Astrocyte of the spinal cord (primary cell): ENCODE results near the gene BCDIN3D.
"Not testable (repeated sequence)": the region's sequence is repeated elsewhere in the genome, so short reads cannot be mapped to it uniquely, and the experiment has no call there.

Experiments used
- DNase-seq: peaks from one replicate; pipeline ENCODE4 v3.0.0; 2011; ENCODE audit warnings: low read depth, low spot score
- H3K4me3 ChIP-seq: 2 replicates; pipeline ENCODE4 v1.5.1; 2011; ENCODE audit warnings: low read depth, mild to moderate bottlenecking, low read length, moderate library complexity
- in situ Hi-C: cut with HindIII; loops from 2 replicates; pipeline ENCODE4 v1.10.0; 2017; ENCODE audit warnings: low sequenced_read_pairs
- TF ChIP-seq, protein P1 (sequence below): IDR thresholded peaks from 2 replicates; pipeline ENCODE4 v1.5.1; 2012; ENCODE audit warnings: low read depth, mild to moderate bottlenecking, low read length, inconsistent platforms

The BCDIN3D gene

DNA sequence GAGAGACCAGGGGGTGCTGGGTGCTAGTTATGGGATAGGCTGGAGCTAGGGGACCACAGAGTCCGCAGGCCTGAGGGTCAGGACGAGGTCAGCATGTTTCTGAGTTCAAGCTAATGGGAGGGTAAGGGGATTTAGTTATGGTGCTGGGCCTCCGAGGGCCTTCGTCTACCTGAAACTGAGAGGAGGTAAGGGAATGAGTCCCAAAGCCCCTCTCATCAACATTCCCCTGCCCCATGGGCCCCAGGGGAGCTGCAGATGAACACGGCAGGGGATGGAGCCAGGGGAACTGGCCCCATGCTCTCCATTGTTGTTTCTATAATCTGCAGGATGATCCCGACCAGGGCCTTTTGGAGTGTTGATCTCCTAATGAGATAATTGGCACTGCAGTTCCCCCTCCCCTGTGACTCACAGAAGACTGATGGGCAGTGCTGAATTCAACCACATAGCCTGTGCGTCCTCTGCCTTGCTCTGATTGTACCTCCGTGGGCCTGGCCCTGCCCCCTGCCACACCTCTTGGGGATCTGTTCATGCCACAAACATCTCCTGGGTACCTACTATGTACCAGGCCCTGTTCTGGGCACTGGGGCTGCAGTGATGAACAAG is 39.4 kb upstream of the BCDIN3D start:
- TF ChIP-seq, protein P1, sequence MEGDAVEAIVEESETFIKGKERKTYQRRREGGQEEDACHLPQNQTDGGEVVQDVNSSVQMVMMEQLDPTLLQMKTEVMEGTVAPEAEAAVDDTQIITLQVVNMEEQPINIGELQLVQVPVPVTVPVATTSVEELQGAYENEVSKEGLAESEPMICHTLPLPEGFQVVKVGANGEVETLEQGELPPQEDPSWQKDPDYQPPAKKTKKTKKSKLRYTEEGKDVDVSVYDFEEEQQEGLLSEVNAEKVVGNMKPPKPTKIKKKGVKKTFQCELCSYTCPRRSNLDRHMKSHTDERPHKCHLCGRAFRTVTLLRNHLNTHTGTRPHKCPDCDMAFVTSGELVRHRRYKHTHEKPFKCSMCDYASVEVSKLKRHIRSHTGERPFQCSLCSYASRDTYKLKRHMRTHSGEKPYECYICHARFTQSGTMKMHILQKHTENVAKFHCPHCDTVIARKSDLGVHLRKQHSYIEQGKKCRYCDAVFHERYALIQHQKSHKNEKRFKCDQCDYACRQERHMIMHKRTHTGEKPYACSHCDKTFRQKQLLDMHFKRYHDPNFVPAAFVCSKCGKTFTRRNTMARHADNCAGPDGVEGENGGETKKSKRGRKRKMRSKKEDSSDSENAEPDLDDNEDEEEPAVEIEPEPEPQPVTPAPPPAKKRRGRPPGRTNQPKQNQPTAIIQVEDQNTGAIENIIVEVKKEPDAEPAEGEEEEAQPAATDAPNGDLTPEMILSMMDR: no peak
- no peak for DNase-seq
- in situ Hi-C loops: no loop called here
- no peak overlapping the region for H3K4me3 ChIP-seq

DNA sequence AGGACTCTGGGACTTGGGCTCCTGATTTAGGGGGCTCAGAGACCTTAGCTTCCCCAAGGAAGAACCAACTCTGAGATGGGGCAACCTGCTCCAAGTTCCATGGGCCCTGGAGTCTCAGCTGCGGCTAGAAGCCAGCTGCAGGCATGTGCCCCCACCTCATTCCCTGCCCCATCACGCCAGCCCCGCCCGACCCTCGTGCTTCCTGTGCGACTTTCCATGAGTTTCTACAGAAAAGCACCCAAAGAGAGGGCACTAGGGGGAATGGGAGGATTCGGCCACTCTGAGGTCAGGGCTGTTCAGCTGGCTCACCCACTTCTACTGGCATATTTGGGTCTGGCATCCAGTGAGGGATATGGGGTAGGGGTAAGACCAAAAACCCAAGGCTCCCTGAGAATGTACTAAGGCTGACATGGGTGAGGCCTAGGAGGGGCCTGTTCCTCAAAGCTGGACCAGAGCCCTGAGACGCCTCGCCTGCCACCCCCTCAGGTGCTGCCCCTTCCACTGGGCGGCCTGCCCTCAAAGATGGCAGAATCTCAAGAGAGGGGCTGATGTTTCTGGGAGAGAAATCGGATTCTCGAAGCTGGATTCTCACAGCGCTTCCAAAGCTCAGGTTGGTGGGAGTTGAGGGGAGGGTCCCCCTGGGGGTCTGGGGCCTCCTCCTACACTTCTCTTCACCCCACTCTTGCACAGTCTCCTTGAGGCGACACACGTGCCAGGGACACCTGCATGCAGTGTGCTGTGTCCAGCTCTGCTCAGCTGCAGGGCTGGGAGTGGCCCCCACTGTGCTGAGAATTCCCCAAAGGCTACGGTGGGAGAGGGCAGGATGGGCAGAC is 38.7 kb upstream of the BCDIN3D start:
- TF ChIP-seq, protein P1: no peak
- no peak for DNase-seq
- no peak overlapping the region for H3K4me3 ChIP-seq
- in situ Hi-C loops: no loop called here

DNA sequence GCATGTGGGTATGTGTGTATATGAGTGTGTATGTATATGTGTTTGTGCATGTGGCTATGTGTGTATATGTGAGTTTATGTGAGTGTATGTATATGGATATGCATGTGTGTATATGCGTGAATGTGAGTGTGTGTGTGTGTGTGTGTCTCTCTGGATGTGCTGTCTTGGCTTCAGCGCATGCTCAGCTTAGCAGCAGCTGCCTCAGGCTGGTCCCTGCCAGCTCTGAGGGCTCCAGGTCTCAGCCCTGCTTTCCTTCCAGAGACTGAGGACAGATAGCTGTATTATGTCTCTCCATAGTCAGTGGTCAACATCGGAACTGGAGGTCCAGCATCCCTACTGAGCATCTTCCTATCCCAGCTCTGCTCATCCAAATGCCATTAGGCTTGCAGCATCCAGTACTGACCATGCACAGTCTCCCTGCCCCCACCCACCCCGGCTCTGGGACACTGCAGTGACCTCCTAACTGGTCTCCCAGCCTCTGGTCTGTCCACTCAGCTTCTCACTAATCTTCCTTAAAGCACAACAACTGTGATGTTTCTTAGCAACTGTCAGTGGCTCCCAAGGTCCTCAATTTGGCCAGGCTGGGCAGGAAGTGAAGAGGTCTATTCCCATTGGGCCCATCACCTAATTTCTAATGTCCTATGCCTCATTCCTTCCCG is 38.0 kb upstream of the BCDIN3D start:
- H3K4me3 ChIP-seq: no peak overlapping the region
- in situ Hi-C loops: no loop called here
- TF ChIP-seq, protein P1: no peak
- no peak for DNase-seq

DNA sequence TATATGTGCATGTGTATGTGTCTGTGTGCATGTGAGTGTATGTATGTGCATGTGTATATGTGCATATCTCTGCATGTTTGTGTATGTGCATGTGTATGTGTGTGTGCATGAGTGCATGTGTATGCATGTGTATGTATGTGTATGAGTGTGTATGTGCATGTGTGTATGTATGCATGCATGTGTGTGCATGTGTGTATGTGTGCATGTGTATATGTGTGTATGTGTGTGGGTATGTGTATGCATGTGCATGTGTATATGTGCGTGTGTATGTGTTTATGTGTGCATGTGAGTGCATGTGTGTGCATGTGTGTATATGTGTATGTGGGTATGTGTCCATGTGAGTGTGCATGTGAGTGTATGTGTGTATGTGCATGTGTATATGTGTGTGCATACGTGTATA is 36.2 kb upstream of the BCDIN3D start:
- DNase-seq, H3K4me3 ChIP-seq, in situ Hi-C loops: not testable (repeated sequence)

DNA sequence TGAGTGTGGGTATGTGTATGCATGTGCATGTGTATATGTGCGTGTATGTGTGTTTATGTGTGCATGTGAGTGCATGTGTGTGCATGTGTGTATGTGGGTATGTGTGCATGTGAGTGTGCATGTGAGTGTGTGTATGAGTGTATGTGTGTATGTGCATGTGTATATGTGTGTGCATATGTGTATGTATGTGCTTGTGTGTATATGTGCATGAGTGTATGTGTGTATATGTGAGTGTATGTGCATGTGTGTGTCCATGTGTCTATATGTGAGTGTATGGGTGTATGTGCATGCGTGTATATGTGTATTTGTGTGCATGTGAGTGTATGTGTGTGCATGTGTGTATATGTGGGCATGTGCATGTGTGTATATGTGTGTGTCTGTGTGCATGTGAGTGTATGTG is 35.1 kb upstream of the BCDIN3D start:
- DNase-seq: no peak
- no peak overlapping the region for H3K4me3 ChIP-seq
- in situ Hi-C loops: no loop called here
- TF ChIP-seq, protein P1: no peak

DNA sequence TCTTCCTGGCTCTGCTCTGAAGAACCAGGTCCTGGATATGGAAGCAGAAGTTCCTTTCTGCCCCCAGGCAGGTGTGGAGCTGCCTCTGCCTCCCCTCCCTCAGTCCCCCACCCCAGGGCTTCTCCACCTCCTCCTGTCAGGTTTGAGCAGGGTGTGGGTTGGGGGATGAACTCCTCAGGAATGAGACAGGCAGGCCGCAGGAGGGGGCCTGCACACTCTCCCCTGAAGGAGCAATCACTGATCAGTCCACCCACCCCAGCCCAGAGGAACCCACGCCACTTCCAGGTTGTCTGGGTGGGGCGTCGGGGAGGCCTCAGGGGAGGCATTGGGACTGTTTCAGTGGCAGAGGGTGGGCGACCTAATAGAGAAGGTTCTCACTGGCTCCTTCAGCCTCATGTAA is 34.2 kb upstream of the BCDIN3D start:
- DNase-seq: no peak
- in situ Hi-C loops: no loop called here
- no peak overlapping the region for H3K4me3 ChIP-seq
- TF ChIP-seq, protein P1: no peak

DNA sequence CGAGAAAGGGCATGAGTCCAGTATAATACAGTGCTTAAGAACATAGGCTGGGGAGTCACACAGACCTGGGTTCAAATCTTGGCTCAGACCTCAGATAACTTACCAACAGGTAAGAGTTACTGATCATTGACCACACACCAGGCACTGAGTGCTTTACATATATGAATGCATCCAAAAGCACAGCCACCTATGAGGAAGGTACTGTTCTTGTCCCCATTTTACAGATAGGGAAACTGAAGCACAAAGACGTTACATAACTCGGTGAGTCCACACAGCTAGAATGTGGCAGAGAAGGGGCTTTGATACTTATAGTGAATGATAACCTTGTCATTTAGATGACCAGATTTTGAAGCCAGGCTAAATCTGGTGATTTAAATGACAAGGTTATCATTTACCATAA is 33.2 kb upstream of the BCDIN3D start:
- no peak overlapping the region for H3K4me3 ChIP-seq
- TF ChIP-seq, protein P1: no peak
- in situ Hi-C loops: no loop called here
- DNase-seq: no peak
